HL-60 (cell line): ENCODE data around the gene HOXB1.

Experiments used
- DNase-seq, 2 experiments: peaks; one replicate each; pipeline ENCODE4 v3.0.0-alpha.2; 2010 to 2020; ENCODE audit warnings: low read depth in 1 of 2, low spot score in 1 of 2
- H3K27ac ChIP-seq: fragments of 250-450 bp; sonication (Bioruptor Pico); replicated peaks from 2 replicates; pipeline ENCODE4 v1.5.1; 2020; ENCODE audit warnings: mild to moderate bottlenecking, moderate library complexity
- H3K27me3 ChIP-seq: fragments of 250-450 bp; sonication (Bioruptor Pico); 2 replicates; pipeline ENCODE4 v1.5.1; 2021; ENCODE audit warnings: mild to moderate bottlenecking, moderate library complexity; ENCODE audit not compliant: insufficient read depth, poor library complexity, severe bottlenecking
- H3K4me3 ChIP-seq: replicated peaks from 2 replicates; pipeline ENCODE4 v1.5.1; 2011; ENCODE audit warnings: mild to moderate bottlenecking, control low read depth, low read length; ENCODE audit not compliant: insufficient read depth
- CTCF ChIP-seq: IDR thresholded peaks from one replicate; pipeline ENCODE4 v1.5.1; 2011; ENCODE audit warnings: low read length, control low read depth, inconsistent platforms; ENCODE audit not compliant: insufficient read depth
- GABPA ChIP-seq: IDR thresholded peaks from 2 replicates; pipeline ENCODE4 v1.6.1; 2012; ENCODE audit warnings: low read depth
- POLR2AphosphoS5 ChIP-seq: IDR thresholded peaks from 2 replicates; pipeline ENCODE4 v1.6.1; 2012; ENCODE audit warnings: low read depth
- REST ChIP-seq: IDR thresholded peaks from 2 replicates; pipeline ENCODE4 v1.6.1; 2012; ENCODE audit warnings: low read depth; ENCODE audit not compliant: insufficient replicate concordance
- SPI1 ChIP-seq: IDR thresholded peaks from 2 replicates; pipeline ENCODE4 v1.6.1; 2012; ENCODE audit warnings: low read depth, mild to moderate bottlenecking, borderline replicate concordance

HOXB1 gene

GRCh38 chr17:48530208-48530886 lies 464 bp downstream of the HOXB1 start:
- H3K27ac ChIP-seq = no peak overlapping the region
- H3K27me3 ChIP-seq = peaks cover 20% of the 10 kb centered on the region
- no peak for DNase-seq
- no peak for TF ChIP-seq CTCF
- no peak for TF ChIP-seq GABPA
- TF ChIP-seq REST = no peak
- no peak for TF ChIP-seq POLR2AphosphoS5
- TF ChIP-seq SPI1 = no peak
- H3K4me3 ChIP-seq = no peak overlapping the region

- TF ChIP-seq GABPA (no peak), SPI1 (no peak), CTCF (no peak), REST (no peak), POLR2AphosphoS5 (no peak)
Measured at GRCh38 chr17:48529683-48530009, 1.2 kb downstream of the HOXB1 start.

DNA sequence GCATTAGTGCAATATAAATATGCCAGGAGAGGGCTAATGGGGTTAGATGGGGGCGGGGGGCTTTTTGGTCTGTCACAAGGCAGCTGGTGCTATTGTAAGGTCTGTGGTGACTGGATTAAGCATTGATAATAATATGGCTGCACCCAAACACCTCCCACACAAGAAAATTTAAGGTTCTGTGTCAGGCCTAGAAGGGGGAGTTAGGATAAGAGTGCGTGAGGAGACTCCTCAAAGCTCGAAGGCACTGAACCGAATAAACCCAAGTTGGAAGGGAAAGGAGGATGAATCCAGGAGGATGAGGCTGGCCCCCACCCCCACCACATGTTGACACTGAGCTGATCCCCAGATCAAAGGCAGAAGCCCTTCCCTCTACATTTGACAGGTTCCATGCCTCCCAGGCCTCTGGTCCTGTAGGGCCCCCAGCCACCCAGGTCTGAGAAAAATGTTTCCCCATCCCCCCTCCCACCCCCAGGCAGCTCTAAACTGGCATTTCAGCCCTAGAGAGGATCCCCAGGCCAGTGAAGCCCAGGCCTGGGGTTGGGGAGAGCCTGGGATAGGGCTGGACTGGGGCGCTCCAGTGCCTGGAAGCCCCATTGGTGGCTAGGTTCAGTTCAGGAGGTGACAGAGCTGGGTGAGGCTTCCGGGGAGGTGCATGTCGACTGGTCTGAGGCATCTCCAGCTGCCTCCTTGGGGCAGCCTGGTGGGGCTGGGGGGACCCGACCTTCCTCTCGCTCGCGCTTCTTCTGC lies 1.7 kb downstream of the HOXB1 start:
- DNase-seq = no peak
- no peak overlapping the region for H3K27ac ChIP-seq
- no peak overlapping the region for H3K4me3 ChIP-seq
- H3K27me3 ChIP-seq = peaks cover 27% of the 10 kb centered on the region
- TF ChIP-seq REST (no peak), SPI1 (no peak), POLR2AphosphoS5 (no peak), CTCF (no peak), GABPA (no peak)

More at GRCh38 chr17:48529683-48530009, 1.2 kb downstream of the HOXB1 start:
- DNase-seq = no peak
- peaks cover 27% of the 10 kb centered on the region for H3K27me3 ChIP-seq
- H3K4me3 ChIP-seq = no peak overlapping the region
- H3K27ac ChIP-seq = no peak overlapping the region
